ENCODE data around the gene NOL4L.

Gene NOL4L

GRCh38 chr20:32585011-32585585, at the start of gene NOL4L:
TSS of gene NOL4L (minus strand) at chr20:32585333. CDS start at chr20:32584890, 443 bp downstream.
- no peak for DNase-seq

- no peak for DNase-seq
Measured at GRCh38 chr20:32634041-32634805, 49.1 kb upstream of the NOL4L start.

GRCh38 chr20:32632461-32633354, 47.6 kb upstream of the NOL4L start:
- no peak for DNase-seq

DNA sequence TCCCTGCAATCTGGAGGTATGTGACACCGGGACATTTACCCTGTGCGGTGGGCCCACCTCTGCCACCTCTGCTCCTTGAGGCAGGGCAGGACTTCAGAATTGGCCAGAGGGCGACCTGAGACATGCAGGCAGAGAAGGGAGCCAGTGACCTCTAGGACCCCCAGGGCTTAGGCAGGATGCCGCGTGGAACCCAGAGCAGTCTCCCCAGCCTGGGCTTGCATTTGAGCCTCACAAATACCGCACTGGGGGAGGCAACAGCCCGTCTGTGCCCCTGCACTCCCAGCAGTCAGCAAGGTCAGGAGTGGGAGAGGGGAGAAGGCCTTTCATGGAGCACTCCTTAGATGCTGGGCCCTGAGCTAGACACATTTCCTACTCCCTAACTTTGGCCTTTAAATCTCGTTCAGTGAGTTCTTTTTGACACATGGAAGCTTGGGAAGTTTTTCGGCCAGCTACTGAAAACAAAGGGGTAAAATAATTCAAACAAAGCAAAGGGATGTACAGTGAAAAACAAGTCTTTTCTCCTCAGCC, 46.9 kb upstream of the NOL4L start:
- no peak for DNase-seq

DNA sequence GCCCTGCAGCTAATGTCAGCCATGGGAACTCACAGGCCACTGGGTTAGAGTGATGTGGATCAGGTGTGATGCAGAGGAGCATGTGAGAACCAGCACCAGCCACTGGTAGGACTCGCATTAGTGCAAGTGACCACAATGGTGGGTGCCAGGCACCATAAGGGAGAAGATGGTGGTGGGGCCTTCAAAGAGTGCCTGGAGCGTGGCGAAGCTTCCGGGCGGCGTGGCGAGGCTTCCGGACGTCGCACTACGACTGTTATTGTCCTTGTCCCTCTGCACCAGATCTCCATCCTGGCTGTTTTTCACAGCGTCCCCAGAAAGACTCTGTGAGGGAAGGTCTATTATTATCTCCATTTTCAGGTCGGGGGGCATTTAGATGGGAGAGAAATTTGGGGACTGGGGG, 44.7 kb upstream of the NOL4L start:
- no peak for DNase-seq

- no peak for DNase-seq
Measured at GRCh38 chr20:32628960-32629530, 43.9 kb upstream of the NOL4L start.

GRCh38 chr20:32626859-32627636, 41.9 kb upstream of the NOL4L start:
- peak; percentile 74 for DNase-seq

- DNase-seq = no peak
Measured at GRCh38 chr20:32626407-32626806, 41.3 kb upstream of the NOL4L start.

DNA sequence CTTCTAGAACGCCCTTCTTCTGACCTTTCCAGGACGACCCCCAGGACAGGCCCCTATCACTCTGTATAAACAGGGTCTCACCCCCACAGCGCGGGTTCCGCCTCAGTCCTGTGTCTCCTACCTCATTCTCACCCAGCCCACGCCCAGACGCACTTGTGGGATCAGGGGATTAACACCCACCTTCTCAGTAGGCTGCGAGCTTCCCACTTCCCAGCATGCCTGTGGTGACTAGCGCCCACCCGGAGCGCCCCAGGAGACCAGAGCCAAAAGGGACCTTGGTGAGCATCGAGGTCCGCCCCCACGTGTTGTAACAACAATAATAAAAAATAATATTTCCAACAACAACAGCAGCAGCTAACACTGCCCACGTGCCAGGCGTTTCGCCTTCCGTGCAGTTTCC, 40.9 kb upstream of the NOL4L start:
- no peak for DNase-seq

DNA sequence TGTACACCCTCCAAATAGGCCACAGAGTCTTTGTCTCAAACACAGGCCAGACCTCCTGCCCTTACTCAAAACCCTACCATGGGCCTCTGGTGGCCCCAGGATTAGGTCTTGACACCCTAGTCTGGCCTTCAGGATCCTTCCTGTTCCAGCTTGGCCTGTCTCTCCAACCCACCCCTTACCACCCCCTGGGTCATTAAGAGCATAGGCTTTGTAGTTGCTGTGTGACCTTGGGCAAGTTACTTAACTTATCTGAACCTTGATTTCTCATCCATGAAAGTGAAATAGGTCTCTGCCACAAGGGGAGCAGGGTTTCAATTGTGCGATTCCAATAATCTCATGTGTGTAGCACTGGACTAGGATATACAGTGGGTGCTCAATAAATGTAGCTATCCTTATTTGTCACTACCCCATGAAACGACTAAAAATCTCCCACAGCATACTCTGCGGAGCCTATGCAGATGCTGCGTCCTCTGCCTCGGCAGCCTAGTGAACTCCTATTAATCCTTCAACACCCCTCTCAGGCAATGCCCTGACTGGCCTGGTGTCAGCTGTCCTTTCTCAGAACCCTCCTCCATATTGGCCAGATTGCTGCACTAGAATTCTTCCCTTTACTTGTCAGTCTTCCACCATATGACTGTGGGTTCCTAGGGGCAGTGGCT, 39.7 kb upstream of the NOL4L start:
- DNase-seq = no peak

DNA sequence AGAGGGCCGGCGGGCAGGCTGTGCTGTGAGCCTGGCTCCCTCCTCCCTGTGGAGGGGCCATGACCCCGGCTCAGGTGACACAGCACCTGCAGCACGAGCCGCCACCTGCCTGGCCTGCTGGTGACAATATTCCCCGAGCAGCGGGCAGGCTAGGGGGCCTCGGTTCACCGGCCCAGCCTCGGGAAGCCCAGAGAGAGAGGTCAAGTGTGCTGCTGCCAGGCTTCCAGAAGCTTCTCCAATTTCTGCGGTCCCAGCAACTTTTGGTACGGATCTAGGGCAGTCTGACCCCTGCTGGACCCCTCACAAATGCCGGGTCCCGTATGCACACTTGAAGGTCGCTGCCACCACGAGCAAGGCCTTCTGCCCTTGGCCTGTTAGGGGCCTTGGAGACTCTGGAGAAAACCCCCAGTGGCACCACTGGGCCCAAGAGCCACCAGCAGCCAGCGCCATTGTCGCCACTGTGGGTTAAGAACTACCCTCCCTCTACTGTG, 38.6 kb upstream of the NOL4L start:
- no peak for DNase-seq

GRCh38 chr20:32622585-32623468, 37.7 kb upstream of the NOL4L start:
- no peak for DNase-seq

DNA sequence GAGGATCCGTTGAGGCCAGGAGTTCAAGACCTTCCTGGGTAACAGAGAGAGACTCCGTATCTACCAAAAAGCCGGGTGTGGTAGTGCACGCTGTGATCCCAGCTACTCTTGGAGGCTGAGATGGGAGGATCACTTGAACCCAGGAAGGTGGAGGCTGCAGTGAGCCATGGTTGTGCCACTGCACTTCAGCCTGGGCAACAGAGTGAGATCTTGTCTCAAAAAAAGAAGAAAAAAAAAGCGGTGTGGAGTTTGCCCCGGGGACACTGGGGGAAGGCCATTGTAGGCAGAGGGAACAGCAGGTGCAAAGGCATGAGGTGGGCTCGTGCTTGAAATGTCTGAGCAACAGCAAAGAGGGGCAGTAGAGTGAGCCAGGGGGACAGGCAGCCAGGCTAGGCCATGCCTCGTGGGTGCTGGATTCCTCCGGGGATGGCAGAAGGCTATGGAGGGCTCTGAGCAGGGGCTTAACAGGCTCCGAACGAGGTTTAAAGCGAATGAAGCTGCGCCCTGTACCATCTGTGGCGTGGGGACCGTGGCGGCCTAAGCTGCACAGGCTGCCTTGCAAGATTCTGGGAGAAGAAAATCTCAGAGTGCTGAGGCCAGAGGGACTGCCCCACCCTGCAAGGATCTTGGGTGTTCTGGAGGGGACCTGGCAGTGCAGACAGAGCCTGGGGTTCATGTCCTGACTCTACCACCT, 36.9 kb upstream of the NOL4L start:
- DNase-seq = no peak

DNA sequence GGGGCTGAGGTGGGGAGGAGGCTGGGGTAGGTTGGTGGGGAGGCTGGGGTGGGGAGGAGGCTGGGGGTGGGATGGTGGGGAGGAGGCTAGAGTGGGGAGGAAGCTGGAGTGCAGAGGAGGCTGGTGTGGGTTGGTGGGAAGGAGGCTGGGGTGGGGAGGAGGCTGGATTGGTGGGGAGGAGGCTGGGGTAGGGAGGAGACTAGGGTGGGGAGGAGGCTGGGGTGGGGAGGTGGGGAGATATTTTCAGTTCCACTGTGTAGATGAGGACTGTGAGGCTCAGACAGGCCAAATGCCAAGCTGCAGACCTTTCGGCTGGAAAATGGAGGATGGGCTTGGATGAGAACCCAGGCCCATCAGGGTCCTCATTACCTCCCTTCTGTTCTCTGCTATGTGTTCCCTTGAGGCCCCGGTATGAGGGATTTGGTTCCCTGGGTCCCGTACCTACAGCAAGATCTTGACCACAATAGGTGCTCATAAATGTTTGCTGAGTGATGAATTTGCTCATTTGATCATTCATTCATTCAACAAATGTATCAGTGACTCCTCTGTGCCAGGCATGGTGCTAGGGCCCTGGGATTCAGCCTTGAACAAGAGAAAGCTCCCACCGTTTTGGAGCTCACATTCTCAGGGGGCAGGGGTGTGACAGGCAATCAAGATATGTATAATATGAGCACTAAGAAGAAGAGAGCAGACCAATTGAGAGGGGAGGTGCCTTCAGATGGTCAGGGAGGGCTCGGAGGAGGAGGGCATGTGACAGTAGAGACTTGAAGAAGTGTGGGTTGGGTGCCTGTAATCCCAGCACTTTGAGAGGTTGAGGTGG, 36.1 kb upstream of the NOL4L start:
- DNase-seq = no peak

GRCh38 chr20:32619586-32619985, 34.5 kb upstream of the NOL4L start:
- no peak for DNase-seq

DNA sequence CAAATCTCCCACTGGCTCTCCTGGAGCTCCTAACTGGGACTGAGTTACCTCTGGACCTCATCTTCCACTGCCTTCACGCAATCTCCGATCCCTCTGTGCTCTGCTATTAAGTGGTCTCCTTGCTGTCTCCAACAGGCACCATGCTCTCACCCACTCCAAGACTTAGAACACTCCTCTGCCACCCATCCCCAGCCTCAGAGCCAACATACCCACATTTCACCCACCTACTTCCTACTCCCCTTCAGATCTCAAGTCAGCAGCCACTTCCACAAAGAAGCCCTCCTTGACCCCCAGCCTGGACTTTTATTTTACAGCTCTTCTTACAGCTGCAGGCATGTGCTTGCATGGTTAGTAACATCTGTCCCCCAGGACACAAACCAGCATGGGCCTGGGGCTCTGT, 29.6 kb upstream of the NOL4L start:
- no peak for DNase-seq

GRCh38 chr20:32614303-32614702, 29.2 kb upstream of the NOL4L start:
- no peak for DNase-seq

GRCh38 chr20:32613192-32614053, 28.3 kb upstream of the NOL4L start:
- no peak for DNase-seq
